A549 (cell line): Measurements from ENCODE around the gene CPB2. TPM values are rescaled to one million over a fixed set of nuclear protein-coding genes. Genes with fewer than 3 reads are reported as not detected.

Experiments used
- ATAC-seq, 2 experiments: fragments of 200-7000 bp in 1 of 2; fragments of >200 bp in 1 of 2; cut with Nextera tagmentation in 1 of 2; cut with Tn5 transposase in 1 of 2; 3 replicates each; pipeline versions ENCODE4 v1.8.0 to v1.9.1; 2018 to 2020; ENCODE audit warnings: mild to moderate bottlenecking in 1 of 2, moderate library complexity in 1 of 2
- CTCF ChIA-PET: fragments of 300-600 bp; sonication (Branson Sonifier 250); formaldehyde crosslinking; extraction: SDS; loops from one replicate; lab custom pipeline; 2021; ENCODE audit warnings: antibody characterized with exemption, inconsistent platforms; lab: Yijun Ruan, JAX
- POLR2A ChIA-PET: fragments of 350-600 bp; formaldehyde crosslinking; extraction: SDS; loops from one replicate; lab custom pipeline; 2021; ENCODE audit warnings: antibody characterized with exemption, inconsistent platforms; lab: Yijun Ruan, JAX
- DNase-seq, 2 experiments: peaks; one replicate each; pipeline versions ENCODE4 v3.0.0 to v3.0.0-alpha.2; 2011 to 2016; ENCODE audit warnings: low read depth in 1 of 2, low spot score in 1 of 2
- FAIRE-seq: peaks from 2 replicates; lab custom pipeline; 2011; peaks lifted over from hg19 to GRCh38; lab: Jason Lieb, UNC
- H3K27ac ChIP-seq, 2 experiments: fragments of >200 bp; sonication (Bioruptor Twin); formaldehyde crosslinking; 3 replicates each; pipeline ENCODE4 v1.5.1; 2016 to 2017
- H3K4me1 ChIP-seq: fragments of >200 bp; sonication (Bioruptor Twin); formaldehyde crosslinking; 3 replicates; pipeline ENCODE4 v1.6.1; 2016
- H3K4me2 ChIP-seq: fragments of >200 bp; sonication (Bioruptor Twin); formaldehyde crosslinking; 3 replicates; pipeline ENCODE4 v1.6.1; 2016
- H3K4me3 ChIP-seq: fragments of >200 bp; sonication (Bioruptor Twin); formaldehyde crosslinking; 3 replicates; pipeline ENCODE4 v1.5.1; 2016
- H3K9me3 ChIP-seq: fragments of >200 bp; sonication (Bioruptor Twin); formaldehyde crosslinking; 3 replicates; pipeline ENCODE4 v1.6.1; 2016
- BHLHE40 ChIP-seq: IDR thresholded peaks from 2 replicates; pipeline ENCODE4 v1.6.1; 2012; ENCODE audit warnings: low read depth, low read length, inconsistent platforms
- CBX8 ChIP-seq: fragments of 200-600 bp; sonication (generic); IDR thresholded peaks from 2 replicates; pipeline ENCODE4 v1.6.1; 2016
- CHD4 ChIP-seq: fragments of 200-600 bp; sonication (generic); IDR thresholded peaks from 2 replicates; pipeline ENCODE4 v1.6.1; 2016; ENCODE audit warnings: antibody characterized with exemption, mild to moderate bottlenecking, borderline replicate concordance
- EHF ChIP-seq: fragments of 250-450 bp; sonication (Bioruptor Pico); IDR thresholded peaks from 2 replicates; pipeline ENCODE4 v1.5.0; 2020; ENCODE audit warnings: mild to moderate bottlenecking
- EP300 ChIP-seq, 2 experiments: fragments of >200 bp; sonication (Bioruptor Twin); formaldehyde crosslinking; IDR thresholded peaks; 2 replicates in 1 of 2; 3 replicates in 1 of 2; pipeline ENCODE4 v1.6.1; 2016 to 2017
- ESRRA ChIP-seq: fragments of 150-350 bp; IDR thresholded peaks from 2 replicates; pipeline ENCODE4 v1.6.1; 2014; ENCODE audit warnings: mild to moderate bottlenecking, low read length, borderline replicate concordance
- FOSL2 ChIP-seq, 2 experiments: fragments of 450-650 bp in 1 of 2; fragments of >200 bp in 1 of 2; sonication (Bioruptor Twin) in 1 of 2; formaldehyde crosslinking; IDR thresholded peaks; 2 replicates each; pipeline versions ENCODE4 v1.5.0 to v1.6.1; 2016 to 2020; ENCODE audit warnings: mild to moderate bottlenecking in 1 of 2, moderate library complexity in 1 of 2
- GATA3 ChIP-seq: IDR thresholded peaks from 2 replicates; pipeline ENCODE4 v1.6.1; 2012; ENCODE audit warnings: borderline replicate concordance
- HDAC2 ChIP-seq: fragments of 200-600 bp; sonication (generic); IDR thresholded peaks from 2 replicates; pipeline ENCODE4 v1.6.1; 2016
- HOXB13 ChIP-seq: fragments of 250-450 bp; sonication (Bioruptor Pico); IDR thresholded peaks from 2 replicates; pipeline ENCODE4 v1.5.0; 2020; ENCODE audit warnings: low read depth, mild to moderate bottlenecking, moderate library complexity
- HOXB5 ChIP-seq: fragments of 250-450 bp; sonication (Bioruptor Pico); IDR thresholded peaks from 2 replicates; pipeline ENCODE4 v1.5.0; 2020; ENCODE audit warnings: mild to moderate bottlenecking, moderate library complexity
- JUN ChIP-seq, 2 experiments: fragments of >200 bp; sonication (Bioruptor Twin); formaldehyde crosslinking; IDR thresholded peaks; 2 replicates in 1 of 2; 3 replicates in 1 of 2; pipeline ENCODE4 v1.6.1; 2016 to 2017
- KDM5A ChIP-seq: fragments of 200-600 bp; sonication (generic); IDR thresholded peaks from 2 replicates; pipeline ENCODE4 v1.6.1; 2016; ENCODE audit warnings: antibody characterized with exemption, mild to moderate bottlenecking
- MAFK ChIP-seq: fragments of 450-650 bp; IDR thresholded peaks from 2 replicates; pipeline ENCODE4 v1.6.1; 2014; ENCODE audit not compliant: partially characterized antibody
- MAZ ChIP-seq: fragments of 150-350 bp; IDR thresholded peaks from 2 replicates; pipeline ENCODE4 v1.6.1; 2014; ENCODE audit warnings: antibody characterized with exemption, low read depth, low read length, borderline replicate concordance
- NR3C1 ChIP-seq: fragments of >200 bp; sonication (Bioruptor Twin); formaldehyde crosslinking; IDR thresholded peaks from 3 replicates; pipeline ENCODE4 v1.6.1; 2017
- PHF8 ChIP-seq: fragments of 200-600 bp; sonication (generic); IDR thresholded peaks from 2 replicates; pipeline ENCODE4 v1.6.1; 2016; ENCODE audit warnings: low read depth, mild to moderate bottlenecking, antibody characterized with exemption, moderate library complexity, borderline replicate concordance
- RAD21 ChIP-seq, 2 experiments: fragments of >200 bp in 1 of 2; sonication (Bioruptor Twin) in 1 of 2; formaldehyde crosslinking in 1 of 2; IDR thresholded peaks in 1 of 2; conservative IDR thresholded peaks in 1 of 2; 2 replicates in 1 of 2; 3 replicates in 1 of 2; pipeline ENCODE4 v1.6.1; 2012 to 2018; ENCODE audit warnings: inconsistent platforms in 1 of 2
- SMC3 ChIP-seq: fragments of >200 bp; sonication (Bioruptor Twin); formaldehyde crosslinking; IDR thresholded peaks from 3 replicates; pipeline ENCODE4 v1.6.1; 2018; ENCODE audit warnings: inconsistent platforms
- SREBF2 ChIP-seq: fragments of 450-650 bp; IDR thresholded peaks from 2 replicates; pipeline ENCODE4 v1.6.1; 2014; ENCODE audit warnings: mild to moderate bottlenecking, moderate library complexity
- WGBS: methylation state at CpG from one replicate; pipeline ENCODE4 v1.1.6; 2017; ENCODE audit errors: missing lambda C conversion rate; 5-methylcytosine and 5-hydroxymethylcytosine counted together
- polyA plus RNA-seq, 4 experiments: library from polyadenylated mRNA; depleted of rRNA in 3 of 4; stranded (reverse); fragments of >200 nt; fragmentation: RNase III in 1 of 4; extraction: RNeasy Plus Mini Kit Qiagen cat#74134 plus additional on column Dnase treatment in 1 of 4; gene quantifications; 2 replicates in 3 of 4; 3 replicates in 1 of 4; pipeline ENCODE4 v1.2.3, GENCODE V29; 2011 to 2017
- TF ChIP-seq, protein P1 (sequence below): fragments of 150-350 bp; IDR thresholded peaks from 2 replicates; pipeline ENCODE4 v1.6.1; 2014; ENCODE audit warnings: low read depth, mild to moderate bottlenecking, low read length
- TF ChIP-seq, protein P2 (sequence below): fragments of 250-450 bp; sonication (Bioruptor Pico); IDR thresholded peaks from 2 replicates; pipeline ENCODE4 v1.5.0; 2021; ENCODE audit warnings: mild to moderate bottlenecking, moderate library complexity, borderline replicate concordance
- TF ChIP-seq, protein P3 (sequence below): fragments of >200 bp; sonication (Bioruptor Twin); formaldehyde crosslinking; IDR thresholded peaks from 2 replicates; pipeline ENCODE4 v1.6.1; 2016
- TF ChIP-seq, protein P4 (sequence below): fragments of 450-650 bp; IDR thresholded peaks from 2 replicates; pipeline ENCODE4 v1.6.1; 2014; ENCODE audit warnings: antibody characterized with exemption

The CPB2 gene
- polyA plus RNA-seq, 2 of the 4 experiments (the other 2 are of a cell fraction), result 0.05 to 0.48 TPM

DNA sequence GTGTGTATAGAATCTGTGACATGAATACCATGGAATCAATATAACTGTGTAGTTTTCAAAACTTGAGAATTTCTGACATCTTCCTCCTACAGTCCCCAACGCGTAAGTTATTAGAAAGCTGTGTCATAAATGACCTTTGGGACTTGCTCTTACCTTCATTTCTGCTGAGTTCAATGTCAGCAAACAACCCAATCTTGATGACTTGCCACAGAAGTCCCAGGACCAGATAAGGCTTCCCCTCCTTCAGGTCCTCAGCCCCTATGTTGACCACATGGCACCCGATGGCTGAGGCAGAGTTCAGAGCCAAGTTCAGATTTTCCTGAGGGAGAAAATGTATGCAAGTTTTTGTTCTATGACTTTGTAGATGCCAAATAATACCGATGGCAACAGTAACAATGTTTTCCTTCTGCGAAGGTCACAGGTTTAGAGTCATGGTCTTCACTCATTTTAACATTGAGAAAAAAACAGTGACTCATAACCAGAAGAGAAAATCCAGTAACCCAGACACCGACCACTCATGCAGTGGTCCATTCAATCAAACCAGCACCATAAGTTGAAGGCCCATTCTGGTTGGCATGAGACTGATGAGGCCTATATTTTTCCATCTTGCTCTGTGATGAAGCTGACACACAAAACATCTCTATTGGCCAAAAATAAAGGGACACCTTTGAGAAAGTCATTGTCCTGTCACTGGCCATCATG lies 47.9 kb upstream of the CPB2 start:
- ChIA-PET CTCF (no interaction called here), POLR2A (no interaction called here)
- H3K4me1 ChIP-seq, result peaks cover 9% of the 10 kb centered on the region; the same call in 2 of the 3 replicates
- no peak for DNase-seq
- ATAC-seq, result no peak
- H3K4me2 ChIP-seq, result no peak overlapping the region
- TF ChIP-seq NR3C1 (no peak), PHF8 (no peak), GATA3 (no peak), CHD4 (no peak), MAZ (no peak), RAD21 (conservative IDR thresholded peaks at IDR 0.05 in 1 of 2, IDR thresholded peaks at IDR 0.05 in 1 of 2) (no peak), EP300 (IDR thresholded peaks at IDR 0.05) (no peak), BHLHE40 (no peak), HDAC2 (no peak), EHF (CRISPR knock-in tag) (no peak), JUN (IDR thresholded peaks at IDR 0.05) (no peak), HOXB5 (no peak)
- TF ChIP-seq, protein P1, sequence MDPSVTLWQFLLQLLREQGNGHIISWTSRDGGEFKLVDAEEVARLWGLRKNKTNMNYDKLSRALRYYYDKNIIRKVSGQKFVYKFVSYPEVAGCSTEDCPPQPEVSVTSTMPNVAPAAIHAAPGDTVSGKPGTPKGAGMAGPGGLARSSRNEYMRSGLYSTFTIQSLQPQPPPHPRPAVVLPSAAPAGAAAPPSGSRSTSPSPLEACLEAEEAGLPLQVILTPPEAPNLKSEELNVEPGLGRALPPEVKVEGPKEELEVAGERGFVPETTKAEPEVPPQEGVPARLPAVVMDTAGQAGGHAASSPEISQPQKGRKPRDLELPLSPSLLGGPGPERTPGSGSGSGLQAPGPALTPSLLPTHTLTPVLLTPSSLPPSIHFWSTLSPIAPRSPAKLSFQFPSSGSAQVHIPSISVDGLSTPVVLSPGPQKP, result no peak
- TF ChIP-seq, protein P2, sequence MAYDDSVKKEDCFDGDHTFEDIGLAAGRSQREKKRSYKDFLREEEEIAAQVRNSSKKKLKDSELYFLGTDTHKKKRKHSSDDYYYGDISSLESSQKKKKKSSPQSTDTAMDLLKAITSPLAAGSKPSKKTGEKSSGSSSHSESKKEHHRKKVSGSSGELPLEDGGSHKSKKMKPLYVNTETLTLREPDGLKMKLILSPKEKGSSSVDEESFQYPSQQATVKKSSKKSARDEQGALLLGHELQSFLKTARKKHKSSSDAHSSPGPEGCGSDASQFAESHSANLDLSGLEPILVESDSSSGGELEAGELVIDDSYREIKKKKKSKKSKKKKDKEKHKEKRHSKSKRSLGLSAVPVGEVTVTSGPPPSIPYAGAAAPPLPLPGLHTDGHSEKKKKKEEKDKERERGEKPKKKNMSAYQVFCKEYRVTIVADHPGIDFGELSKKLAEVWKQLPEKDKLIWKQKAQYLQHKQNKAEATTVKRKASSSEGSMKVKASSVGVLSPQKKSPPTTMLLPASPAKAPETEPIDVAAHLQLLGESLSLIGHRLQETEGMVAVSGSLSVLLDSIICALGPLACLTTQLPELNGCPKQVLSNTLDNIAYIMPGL (CRISPR knock-in tag), result no peak
- 64% methylated on average over 6 of the region's 6 CpGs for WGBS
- no peak overlapping the region for H3K4me3 ChIP-seq
- no peaks in the 10 kb centered on the region for H3K9me3 ChIP-seq
- FAIRE-seq, result no peak
- no peak overlapping the region for H3K27ac ChIP-seq

DNA sequence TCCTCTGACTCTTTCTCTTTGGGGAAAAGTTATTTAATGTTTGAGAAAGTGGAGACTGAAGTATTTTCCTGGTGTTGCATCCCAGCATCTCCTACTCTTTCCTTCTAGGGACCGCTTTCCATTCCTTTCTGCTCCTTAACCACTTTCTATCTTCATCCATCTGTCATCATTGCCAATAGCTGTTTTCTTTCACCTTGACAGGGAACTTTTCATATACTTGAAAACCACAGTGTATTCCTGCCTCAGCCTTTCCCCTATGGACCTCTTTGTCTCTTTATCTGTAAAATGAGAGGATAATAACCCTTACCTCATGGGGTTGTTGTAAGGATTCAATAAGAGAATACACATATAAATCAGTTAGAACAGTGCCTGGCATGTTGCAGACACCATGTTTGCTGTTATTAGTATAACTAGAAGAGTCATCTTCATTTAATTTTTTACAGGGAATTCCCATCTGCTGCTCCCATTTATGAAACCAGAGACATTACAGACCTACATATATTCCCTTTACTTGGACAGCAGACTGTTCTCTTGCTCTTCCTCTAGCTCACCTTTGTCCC lies 45.4 kb upstream of the CPB2 start:
- peaks cover 14% of the 10 kb centered on the region; the same call in 2 of the 3 replicates for H3K4me1 ChIP-seq
- no peak overlapping the region for H3K27ac ChIP-seq
- FAIRE-seq (no peak), ATAC-seq (no peak), DNase-seq (no peak)
- WGBS, result 77% methylated on average over 1 of the region's 1 CpG
- H3K4me3 ChIP-seq, result no peak overlapping the region
- peak overlapping the region; percentile 18; the same call in 1 of the 3 replicates for H3K4me2 ChIP-seq
- ChIA-PET CTCF (interaction anchor here (1.2 to 4.7 kb wide), 3 partner anchors 10 to 24 kb away, joined by 3 to 26 read pairs (median 4); no protein-coding TSS in a partner anchor), POLR2A (no interaction called here)
- H3K9me3 ChIP-seq, result no peaks in the 10 kb centered on the region
- TF ChIP-seq KDM5A, result no peak
- TF ChIP-seq SMC3, result no peak
- TF ChIP-seq, protein P3, sequence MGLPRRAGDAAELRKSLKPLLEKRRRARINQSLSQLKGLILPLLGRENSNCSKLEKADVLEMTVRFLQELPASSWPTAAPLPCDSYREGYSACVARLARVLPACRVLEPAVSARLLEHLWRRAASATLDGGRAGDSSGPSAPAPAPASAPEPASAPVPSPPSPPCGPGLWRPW, result no peak
- no peak for TF ChIP-seq BHLHE40
- TF ChIP-seq CBX8, result no peak
- no peak for TF ChIP-seq CHD4
- TF ChIP-seq HOXB13 (CRISPR knock-in tag), result no peak
- no peak for TF ChIP-seq FOSL2 (IDR thresholded peaks at IDR 0.05)
- no peak for TF ChIP-seq FOSL2 (CRISPR knock-in tag; IDR thresholded peaks at IDR 0.05)
- TF ChIP-seq NR3C1, result no peak
- TF ChIP-seq ESRRA, result no peak
- TF ChIP-seq SREBF2, result no peak
- TF ChIP-seq PHF8, result no peak
- TF ChIP-seq, protein P4, sequence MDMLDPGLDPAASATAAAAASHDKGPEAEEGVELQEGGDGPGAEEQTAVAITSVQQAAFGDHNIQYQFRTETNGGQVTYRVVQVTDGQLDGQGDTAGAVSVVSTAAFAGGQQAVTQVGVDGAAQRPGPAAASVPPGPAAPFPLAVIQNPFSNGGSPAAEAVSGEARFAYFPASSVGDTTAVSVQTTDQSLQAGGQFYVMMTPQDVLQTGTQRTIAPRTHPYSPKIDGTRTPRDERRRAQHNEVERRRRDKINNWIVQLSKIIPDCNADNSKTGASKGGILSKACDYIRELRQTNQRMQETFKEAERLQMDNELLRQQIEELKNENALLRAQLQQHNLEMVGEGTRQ, result no peak
- TF ChIP-seq, protein P1, result no peak
- TF ChIP-seq MAFK, result no peak
